ENCODE results near the gene OR8J3. TPM values are rescaled to one million over a fixed set of nuclear protein-coding genes. Genes with fewer than 3 reads are reported as not detected.

OR8J3 gene
- total RNA-seq, 1 experiment from 2014 or later: not detected

GRCh38 chr11:56122073-56122472, 17.9 kb downstream of the OR8J3 start, which contains the start of gene OR8H3:
OR8H3 (plus strand) TSS chr11:56122373; CDS start chr11:56122373, 0 bp downstream.
- H3K36me3 Mint-ChIP-seq (ENCODE audit: insufficient read depth in 1 of 3, low read depth in 3 of 3): no peaks in the 10 kb centered on the region
- H3K27me3 Mint-ChIP-seq (ENCODE audit: low read depth): no peaks in the 10 kb centered on the region

More at GRCh38 chr11:56122073-56122472, 17.9 kb downstream of the OR8J3 start, which contains the start of gene OR8H3:
- H3K4me1 Mint-ChIP-seq: no peaks in the 10 kb centered on the region
- Histone ChIP-seq H2BK5ac (ENCODE audit: insufficient read length, low read length) (no peak within 1 kb of the TSS), H2BK20ac (ENCODE audit: low read depth, low read length, poor library complexity, severe bottlenecking) (no peak within 1 kb of the TSS), H3K27ac (ENCODE audit: insufficient read length, low read depth, low read length) (no peak within 1 kb of the TSS), H2BK15ac (ENCODE audit: low read depth, low read length) (no peak within 1 kb of the TSS), H3K79me1 (ENCODE audit: insufficient read depth, low read depth, low read length, poor library complexity, severe bottlenecking) (no peaks in the 10 kb centered on the region), H3K14ac (ENCODE audit: insufficient read depth, low read length) (no peak within 1 kb of the TSS), H3T11ph (ENCODE audit: low read length) (no peak within 1 kb of the TSS), H2BK12ac (ENCODE audit: insufficient read length, low read depth, low read length) (no peak within 1 kb of the TSS), H3K4ac (ENCODE audit: low read depth, low read length) (no peak within 1 kb of the TSS), H3K23me2 (ENCODE audit: insufficient read length, low read depth, low read length, poor library complexity, severe bottlenecking) (no peaks in the 10 kb centered on the region), H3K4me2 (ENCODE audit: insufficient read depth, insufficient read length, low read length) (no peak within 1 kb of the TSS), H3K23ac (ENCODE audit: insufficient read length, low read depth, low read length) (no peak within 1 kb of the TSS), H3K27me3 (ENCODE audit: insufficient read depth, low read length) (no peaks in the 10 kb centered on the region), H3K56ac (ENCODE audit: insufficient read length, low read depth, low read length) (no peak within 1 kb of the TSS), H2AFZ (ENCODE audit: low read length) (no peak within 1 kb of the TSS), H3K9me3 (ENCODE audit: control insufficient read depth, low read depth, low read length) (no peaks in the 10 kb centered on the region), H4K20me1 (ENCODE audit: control insufficient read depth, insufficient read depth, insufficient read length) (no peaks in the 10 kb centered on the region), H4K8ac (replicated peaks; ENCODE audit: insufficient read length, low read depth, low read length) (no peak within 1 kb of the TSS), H4K91ac (ENCODE audit: insufficient read length, low read depth, low read length) (no peak within 1 kb of the TSS), H3K4me1 (ENCODE audit: insufficient read depth, low read length) (no peaks in the 10 kb centered on the region), H2AK5ac (ENCODE audit: insufficient read length, low read length) (no peak within 1 kb of the TSS), H4K5ac (ENCODE audit: insufficient read length, low read depth, low read length) (no peak within 1 kb of the TSS), H3K9ac (ENCODE audit: extremely low read depth, insufficient read length, low read length) (no peak within 1 kb of the TSS), H3K79me2 (ENCODE audit: insufficient read depth, low read length) (no peaks in the 10 kb centered on the region), H3K18ac (ENCODE audit: insufficient read length, low read depth, low read length) (no peak within 1 kb of the TSS), H2BK120ac (ENCODE audit: low read depth, low read length, poor library complexity, severe bottlenecking) (no peak within 1 kb of the TSS)
- H3K27ac Mint-ChIP-seq: no peak within 1 kb of the TSS
- no CpG with 5 or more reads among the region's 6 CpGs for WGBS (ENCODE audit: extremely low coverage, insufficient read length, low lambda C conversion rate)
- DNase-seq: no peak
- H3K9me3 Mint-ChIP-seq: peaks cover 0 to 8% of the 10 kb centered on the region in 2 experiments; a peak in 2 of 5 replicates
- H3K4me3 Mint-ChIP-seq: no peak within 1 kb of the TSS
- no peak for TF ChIP-seq CTCF (conservative IDR thresholded peaks at IDR 0.05)

Data from H9 (cell line).